HG02970 (cell line): ENCODE measurements around the gene CAPN5.
"Not testable (repeated sequence)": the region's sequence is repeated elsewhere in the genome, so short reads cannot be mapped to it uniquely, and the experiment has no call there.

Experiments used
- ATAC-seq: cut with Tn5 transposase; IDR thresholded peaks from one replicate; pipeline ENCODE4 v1.9.1; 2021; ENCODE audit warnings: mild to moderate bottlenecking, moderate library complexity, moderate number of reproducible peaks; ENCODE audit not compliant: unreplicated experiment, low FRiP score

The CAPN5 gene

DNA sequence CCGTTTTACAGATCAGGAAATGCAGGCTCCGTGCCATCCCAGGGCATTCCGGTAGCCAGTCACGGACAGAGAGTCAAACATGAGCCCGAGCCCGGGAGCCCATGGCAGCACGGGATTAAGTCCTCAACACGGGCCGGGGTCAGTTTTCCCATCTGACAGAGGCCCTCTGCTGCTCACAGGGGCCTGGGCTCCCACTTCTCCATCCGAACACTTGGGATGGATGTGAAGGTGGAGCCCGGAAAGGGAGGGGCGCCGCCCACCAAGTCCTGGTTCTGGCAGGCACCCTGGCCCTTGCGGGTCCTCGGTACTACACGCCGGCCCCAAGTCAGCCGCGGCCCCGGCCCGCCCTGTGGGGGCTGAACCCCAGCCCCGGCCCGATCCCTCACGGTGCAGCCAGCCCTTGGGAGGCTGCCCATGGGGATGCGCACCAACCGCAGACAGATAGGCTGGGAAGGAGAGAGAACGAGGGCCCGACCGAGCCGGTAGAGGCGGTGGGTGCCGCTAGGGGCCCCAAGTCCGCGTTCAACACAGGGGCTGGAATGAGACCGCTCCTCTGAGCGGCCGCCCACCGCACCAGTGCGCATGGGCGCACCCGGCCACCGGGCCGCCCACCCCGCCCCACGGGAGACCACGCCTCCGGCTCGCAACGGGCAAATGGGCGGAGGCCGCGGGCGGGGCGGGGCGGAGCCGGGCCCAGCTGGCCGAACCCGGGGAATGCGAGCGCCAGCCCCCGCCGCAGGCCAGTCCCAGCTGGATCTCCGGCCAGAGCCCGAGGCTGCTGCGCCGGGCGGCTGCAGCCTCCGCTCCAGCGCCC, at the start of gene CAPN5:
CAPN5 (plus strand) TSS at position 743 of the 814 bp plus-strand sequence. CDS start 17,916 bp downstream, outside the sequence.
- peak; percentile 88 for ATAC-seq

DNA sequence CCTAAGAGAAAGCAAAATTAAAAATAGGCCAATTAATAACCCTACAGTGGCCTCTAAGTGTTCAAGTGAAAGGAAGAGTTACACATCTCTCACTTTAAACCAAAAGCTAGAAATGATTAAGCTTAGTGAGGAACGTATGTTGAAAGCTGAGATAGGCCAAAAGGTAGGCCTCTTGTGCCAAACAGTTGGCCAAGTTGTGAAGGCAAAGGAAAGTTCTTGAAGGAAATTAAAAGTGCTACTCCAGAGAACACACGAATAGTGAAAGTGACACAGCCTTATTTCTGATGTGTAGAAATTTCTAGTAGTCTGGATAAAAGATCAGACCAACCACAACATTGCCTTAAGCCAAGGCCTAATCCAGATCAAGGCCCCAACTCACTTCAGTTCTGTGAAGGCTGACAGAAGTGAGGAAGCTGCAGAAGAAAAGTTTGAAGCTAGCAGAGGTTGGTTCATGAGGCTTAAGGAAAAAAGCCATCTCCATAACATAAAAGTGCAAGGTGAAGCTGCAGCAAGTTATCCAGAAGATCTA, 48.3 kb upstream of the CAPN5 start:
- ATAC-seq = not testable (repeated sequence)

- no peak for ATAC-seq
Measured at GRCh38 chr11:77019976-77020595, 46.7 kb upstream of the CAPN5 start.

GRCh38 chr11:77020734-77021133, 46.0 kb upstream of the CAPN5 start:
- ATAC-seq = no peak

DNA sequence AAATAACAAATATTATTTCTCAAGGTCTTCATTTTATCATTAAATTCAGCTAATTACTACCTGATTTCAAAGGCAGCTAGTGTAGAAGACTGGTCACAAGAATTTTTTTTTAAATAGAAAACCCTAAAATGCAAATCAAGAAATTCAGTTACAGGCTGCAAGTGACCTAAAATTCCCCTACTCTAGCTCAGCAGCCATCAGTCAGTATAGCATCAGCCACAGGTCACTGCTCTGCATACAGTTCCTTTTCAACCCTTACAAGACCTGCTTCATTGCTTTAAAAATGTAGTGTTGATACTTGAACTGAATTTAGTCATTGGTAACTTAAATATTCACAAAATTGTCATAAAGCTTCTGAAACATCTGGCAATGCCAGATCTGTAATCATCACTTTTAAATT, 42.0 kb upstream of the CAPN5 start:
- ATAC-seq = no peak

- ATAC-seq = no peak
Measured at GRCh38 chr11:77026221-77026620, 40.5 kb upstream of the CAPN5 start.

GRCh38 chr11:77026743-77027142, 40.0 kb upstream of the CAPN5 start:
- ATAC-seq = no peak

DNA sequence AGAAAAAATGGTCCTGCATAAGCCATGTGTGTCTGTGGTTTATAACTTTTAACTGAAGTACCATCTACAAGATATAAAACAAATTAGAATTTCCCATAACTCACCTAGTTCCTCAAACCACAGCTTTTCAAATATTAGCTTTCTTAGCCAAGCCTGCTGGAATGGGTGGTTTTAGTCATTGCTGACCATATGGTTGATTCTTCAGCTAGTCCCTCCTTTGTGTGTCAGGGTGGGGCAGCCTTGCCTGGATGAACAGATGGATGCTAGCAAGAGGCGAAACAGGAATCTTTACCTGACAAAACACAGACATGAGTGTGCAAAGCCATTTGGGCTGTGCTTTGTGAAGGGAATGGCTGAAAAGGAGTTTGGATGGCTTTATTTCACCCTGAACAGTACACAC, 39.5 kb upstream of the CAPN5 start:
- no peak for ATAC-seq

GRCh38 chr11:77029829-77030228, 36.9 kb upstream of the CAPN5 start:
- no peak for ATAC-seq

- ATAC-seq = no peak
Measured at GRCh38 chr11:77030834-77031414, 35.8 kb upstream of the CAPN5 start.

GRCh38 chr11:77031599-77031998, 35.2 kb upstream of the CAPN5 start:
- no peak for ATAC-seq

DNA sequence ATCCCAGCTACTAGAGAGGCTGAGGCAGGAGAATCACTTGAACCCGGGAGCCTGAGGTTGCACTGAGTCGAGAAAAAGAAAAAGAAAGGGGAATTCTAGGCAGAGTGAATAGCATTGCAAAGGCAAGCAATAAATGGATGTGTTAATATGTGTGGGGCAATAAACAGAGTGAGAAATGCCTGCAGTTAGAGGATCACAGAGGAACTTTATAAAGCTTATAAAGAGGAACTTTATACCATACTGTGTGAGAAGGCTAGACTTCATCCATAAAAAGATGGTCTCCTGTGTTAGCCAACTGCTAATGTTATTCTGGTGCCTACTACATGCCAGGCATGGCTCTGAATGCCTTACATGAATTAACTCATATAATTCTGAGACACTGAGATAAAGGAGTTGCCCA, 31.7 kb upstream of the CAPN5 start:
- no peak for ATAC-seq

- no peak for ATAC-seq
Measured at GRCh38 chr11:77035580-77035979, 31.2 kb upstream of the CAPN5 start.

- ATAC-seq = no peak
Measured at GRCh38 chr11:77036398-77036797, 30.4 kb upstream of the CAPN5 start.

DNA sequence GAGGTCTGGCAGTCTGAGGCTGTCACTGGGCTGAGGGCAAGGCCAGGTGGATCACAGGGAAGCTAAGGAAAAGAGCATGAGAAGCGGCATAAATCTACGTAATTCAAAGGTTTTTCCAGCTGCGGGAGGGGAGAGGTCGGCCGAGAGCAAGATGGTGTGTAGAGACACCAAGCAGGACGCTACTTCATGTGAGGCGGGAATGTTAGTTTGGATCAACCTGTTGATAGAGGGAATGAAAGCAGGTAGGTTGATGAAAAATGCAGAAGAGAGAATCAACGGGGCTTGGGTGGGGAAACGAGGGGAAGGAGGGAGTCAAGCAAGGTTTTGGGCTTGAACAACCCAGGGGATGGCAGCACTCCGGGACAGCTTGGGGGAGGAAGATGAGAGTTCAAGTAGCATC, 29.7 kb upstream of the CAPN5 start:
- ATAC-seq = no peak

- ATAC-seq = no peak
Measured at GRCh38 chr11:77038029-77038824, 28.5 kb upstream of the CAPN5 start.

DNA sequence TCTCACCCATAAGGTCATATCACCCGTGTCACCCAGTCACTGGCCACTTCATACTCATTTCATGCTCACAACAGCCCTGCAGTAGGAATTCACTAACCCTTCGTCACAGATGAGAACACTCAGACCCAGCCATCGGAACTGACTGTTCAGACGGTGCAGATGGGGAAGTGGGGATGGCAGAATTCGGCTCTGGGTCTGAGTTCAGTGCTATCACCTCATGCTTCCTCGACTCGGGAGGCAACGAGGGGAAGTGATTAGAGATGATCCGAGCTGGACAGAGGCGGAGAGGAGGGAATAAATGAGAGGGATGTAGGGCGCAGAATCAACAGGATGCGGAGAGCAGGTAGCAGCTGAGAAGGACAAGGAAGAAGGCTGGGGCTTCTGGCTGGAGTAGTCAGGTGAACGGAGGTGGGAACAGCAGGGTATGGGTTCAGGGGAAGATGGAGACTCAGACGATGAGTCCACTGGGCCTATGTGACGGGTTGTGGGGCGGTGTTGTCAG, 27.9 kb upstream of the CAPN5 start:
- no peak for ATAC-seq

- no peak for ATAC-seq
Measured at GRCh38 chr11:77039491-77040400, 27.0 kb upstream of the CAPN5 start.

DNA sequence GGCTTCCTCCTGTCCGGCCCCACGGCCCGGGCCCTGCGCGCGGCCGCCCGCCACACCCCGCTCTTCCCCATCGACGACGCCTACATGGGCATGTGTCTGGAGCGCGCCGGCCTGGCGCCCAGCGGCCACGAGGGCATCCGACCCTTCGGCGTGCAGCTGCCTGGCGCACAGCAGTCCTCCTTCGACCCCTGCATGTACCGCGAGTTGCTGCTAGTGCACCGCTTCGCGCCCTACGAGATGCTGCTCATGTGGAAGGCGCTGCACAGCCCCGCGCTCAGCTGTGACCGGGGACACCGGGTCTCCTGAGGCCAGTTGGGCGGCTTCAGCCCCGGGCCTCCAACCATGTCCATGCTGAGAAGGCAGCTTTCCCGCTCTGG, 26.4 kb upstream of the CAPN5 start:
- no peak for ATAC-seq
